HepG2 (cell line): ENCODE data around the gene CHRD. TPM values are rescaled to one million over a fixed set of nuclear protein-coding genes. Genes with fewer than 3 reads are reported as not detected.

Experiments
- ATAC-seq: fragments of 200-7000 bp; cut with Tn5 transposase; 3 replicates; pipeline ENCODE4 v1.9.1; 2020; ENCODE audit warnings: mild to moderate bottlenecking, moderate library complexity
- BruUV-seq: library from RNA; stranded (reverse); fragments of 400-500 nt; replicated peaks from 2 replicates; lab custom pipeline; 2021; lab: Mats Ljungman, UMichigan
- CTCF ChIA-PET: fragments of 300-600 bp; formaldehyde crosslinking; extraction: SDS; loops from one replicate; lab custom pipeline; 2021; ENCODE audit warnings: low total read pairs, inconsistent platforms, low intra/inter-chr PET ratio; lab: Yijun Ruan, JAX
- POLR2A ChIA-PET: fragments of 350-600 bp; sonication (Branson Sonifier 250); formaldehyde crosslinking; loops from one replicate; lab custom pipeline; 2020; ENCODE audit warnings: antibody characterized with exemption, inconsistent platforms; lab: Yijun Ruan, JAX
- DNase-seq: peaks from one replicate; pipeline ENCODE4 v3.0.0-alpha.2; 2015; ENCODE audit warnings: low spot score
- FAIRE-seq: peaks from 3 replicates; lab custom pipeline; 2011; peaks lifted over from hg19 to GRCh38; lab: Jason Lieb, UNC
- H2AFZ ChIP-seq: one replicate; pipeline ENCODE4 v1.6.1; 2011; ENCODE audit warnings: low read length, inconsistent platforms
- H3K27ac ChIP-seq: fragments of 300-600 bp; 3 replicates; pipeline ENCODE4 v1.8.0; 2011; ENCODE audit warnings: mixed run types, mild to moderate bottlenecking, mixed read lengths, low read length, inconsistent platforms; ENCODE audit not compliant: insufficient read depth; ENCODE audit errors: extremely low read length
- H3K27me3 ChIP-seq, 2 experiments: fragments of 200-600 bp in 1 of 2; 2 replicates in 1 of 2; 3 replicates in 1 of 2; pipeline versions ENCODE4 v1.6.0 to v1.8.0; 2011; ENCODE audit warnings: low read length in 2 of 2, mild to moderate bottlenecking in 2 of 2, moderate library complexity in 2 of 2, inconsistent platforms in 1 of 2; ENCODE audit not compliant: insufficient read depth in 2 of 2, control insufficient read depth in 1 of 2
- H3K36me3 ChIP-seq, 2 experiments: fragments of 200-600 bp in 1 of 2; replicated peaks in 1 of 2; 2 replicates in 1 of 2; 3 replicates in 1 of 2; pipeline versions ENCODE4 v1.5.1 to v1.8.0; 2011; ENCODE audit warnings: low read length in 2 of 2, inconsistent platforms in 1 of 2; ENCODE audit not compliant: insufficient read depth in 2 of 2, control insufficient read depth in 1 of 2
- H3K4me1 ChIP-seq: 2 replicates; pipeline ENCODE4 v1.5.1; 2012; ENCODE audit warnings: low read length, inconsistent platforms; ENCODE audit not compliant: insufficient read depth
- H3K4me2 ChIP-seq: 2 replicates; pipeline ENCODE4 v1.6.0; 2011; ENCODE audit warnings: low read depth, low read length, inconsistent platforms
- H3K4me3 ChIP-seq, 3 experiments: fragments of 200-600 bp in 1 of 3; sonication (generic), shearing (Covaris generic) in 1 of 3; replicated peaks in 1 of 3; 2 replicates each; pipeline ENCODE4 v1.5.1; 2011 to 2016; ENCODE audit warnings: low read length in 3 of 3, inconsistent platforms in 2 of 3, low read depth in 2 of 3, mild to moderate bottlenecking in 2 of 3, control low read depth in 1 of 3, mixed read lengths in 1 of 3; ENCODE audit not compliant: insufficient read depth in 1 of 3
- H3K79me2 ChIP-seq: one replicate; pipeline ENCODE4 v1.6.1; 2011; ENCODE audit warnings: low read length, inconsistent platforms; ENCODE audit not compliant: insufficient read depth
- H3K9ac ChIP-seq: 2 replicates; pipeline ENCODE4 v1.6.0; 2011; ENCODE audit warnings: mild to moderate bottlenecking, low read depth, low read length, inconsistent platforms; ENCODE audit not compliant: insufficient read depth
- H3K9me3 ChIP-seq: 2 replicates; pipeline ENCODE4 v1.5.1; 2012; ENCODE audit warnings: mild to moderate bottlenecking, low read length
- H4K20me1 ChIP-seq: 2 replicates; pipeline ENCODE4 v1.6.0; 2011; ENCODE audit warnings: inconsistent platforms, mild to moderate bottlenecking, low read length, moderate library complexity; ENCODE audit not compliant: insufficient read depth
- E2F1 ChIP-seq: sonication (generic); formaldehyde crosslinking; IDR thresholded peaks from 2 replicates; pipeline ENCODE4 v1.5.0; 2020; ENCODE audit warnings: missing genetic modification reagents
- GTF3A ChIP-seq: sonication (generic); formaldehyde crosslinking; conservative IDR thresholded peaks from 2 replicates; pipeline ENCODE4 v1.4.0; 2020; ENCODE audit warnings: mild to moderate bottlenecking, missing genetic modification reagents
- KMT2B ChIP-seq: IDR thresholded peaks from 2 replicates; pipeline ENCODE4 v1.6.1; 2016; ENCODE audit warnings: missing genetic modification reagents, missing compliant biosample characterization
- PREB ChIP-seq: sonication (generic); formaldehyde crosslinking; IDR thresholded peaks from 2 replicates; pipeline ENCODE4 v1.4.0; 2020; ENCODE audit warnings: missing genetic modification reagents
- TARDBP ChIP-seq: sonication (generic); formaldehyde crosslinking; IDR thresholded peaks from 2 replicates; pipeline ENCODE4 v1.8.0; 2022; ENCODE audit warnings: mild to moderate bottlenecking, missing genetic modification reagents
- TBL1XR1 ChIP-seq: fragments of 150-350 bp; IDR thresholded peaks from 2 replicates; pipeline ENCODE4 v1.6.1; 2014; ENCODE audit warnings: borderline replicate concordance, low read length; ENCODE audit not compliant: partially characterized antibody
- ZC3H13 ChIP-seq: sonication (generic); formaldehyde crosslinking; IDR thresholded peaks from 2 replicates; pipeline ENCODE4 v1.8.1; 2023; ENCODE audit warnings: mild to moderate bottlenecking, missing genetic modification reagents, moderate library complexity
- ZNF124 ChIP-seq: sonication (generic); formaldehyde crosslinking; IDR thresholded peaks from 2 replicates; pipeline ENCODE4 v1.4.0; 2020; ENCODE audit warnings: missing genetic modification reagents
- ZNF160 ChIP-seq: sonication (generic); formaldehyde crosslinking; IDR thresholded peaks from 2 replicates; pipeline ENCODE4 v1.8.0; 2022; ENCODE audit warnings: mild to moderate bottlenecking, inconsistent platforms, missing genetic modification reagents
- ZNF20 ChIP-seq: sonication (generic); formaldehyde crosslinking; IDR thresholded peaks from 2 replicates; pipeline ENCODE4 v1.4.0; 2020; ENCODE audit warnings: mild to moderate bottlenecking, moderate library complexity, missing genetic modification reagents
- ZNF251 ChIP-seq: sonication (generic); formaldehyde crosslinking; IDR thresholded peaks from 2 replicates; pipeline ENCODE4 v1.9.0; 2021; ENCODE audit warnings: mild to moderate bottlenecking, missing genetic modification reagents
- ZNF589 ChIP-seq: sonication (generic); formaldehyde crosslinking; conservative IDR thresholded peaks from 2 replicates; pipeline ENCODE4 v1.8.0; 2022; ENCODE audit warnings: mild to moderate bottlenecking, moderate library complexity, missing genetic modification reagents
- ZNF878 ChIP-seq: sonication (generic); formaldehyde crosslinking; IDR thresholded peaks from 2 replicates; pipeline ENCODE4 v1.8.1; 2023; ENCODE audit warnings: mild to moderate bottlenecking, missing genetic modification reagents, moderate library complexity
- WGBS: methylation state at CpG from one replicate; pipeline ENCODE4 v1.1.6; 2017; ENCODE audit warnings: low lambda C conversion rate; 5-methylcytosine and 5-hydroxymethylcytosine counted together
- in situ Hi-C: cut with HindIII; loops from 2 replicates; pipeline ENCODE4 v1.10.0; 2017; ENCODE audit warnings: low pct_unique_long_range_greater_than_20kb; ENCODE audit not compliant: extremely low pct_ligation_motif_present
- intact Hi-C: fragments of 100-400 bp; cut with micrococcal nuclease; formaldehyde crosslinking; loops from one replicate; pipeline ENCODE4 v1.10.0; 2022; ENCODE audit not compliant: unreplicated experiment
- polyA plus RNA-seq, 8 experiments: library from polyadenylated mRNA; depleted of rRNA in 3 of 8; stranded (reverse) in 7 of 8; unstranded in 1 of 8; fragments of >200 nt; fragmentation: Illumina TruSeq in 4 of 8; extraction: Trizol in 4 of 8; gene quantifications; 2 replicates each; pipeline versions ENCODE4 v1.2.1 to v1.2.3, GENCODE V29; 2011 to 2016; ENCODE audit warnings: low read depth in 4 of 8, missing spikeins in 1 of 8, mixed read lengths in 1 of 8; ENCODE audit not compliant: insufficient read depth in 1 of 8
- total RNA-seq, 5 experiments: library from RNA; depleted of rRNA; stranded (reverse); fragments of >200 nt; fragmentation: Illumina TruSeq; extraction: Trizol; gene quantifications; 2 replicates each; pipeline ENCODE4 v1.2.3, GENCODE V29; 2016; ENCODE audit warnings: low read depth in 1 of 5

CHRD gene
- total and polyA plus RNA-seq, 2 of the 13 experiments (the other 11 are each of a cell fraction or from before 2014, with no cell fraction given): 22.2 to 35.2 TPM

GRCh38 chr3:184352149-184352785, 27.6 kb upstream of the CHRD start:
- Histone ChIP-seq H3K9me3 (no peaks in the 10 kb centered on the region), H2AFZ (no peak overlapping the region), H3K36me3 (peaks cover 15 to 46% of the 10 kb centered on the region in 2 experiments; a peak in 4 of 5 replicates), H3K4me1 (peaks cover 23% of the 10 kb centered on the region), H3K9ac (no peak overlapping the region), H3K79me2 (no peaks in the 10 kb centered on the region), H3K4me2 (no peak overlapping the region), H3K27me3 (no peaks in the 10 kb centered on the region), H3K4me3 (no peak overlapping the region), H3K27ac (no peak overlapping the region), H4K20me1 (no peaks in the 10 kb centered on the region)
- ATAC-seq (no peak; the same call in 2 of the 3 replicates), DNase-seq (no peak), FAIRE-seq (no peak)
- WGBS: 95% methylated on average over 11 of the region's 15 CpGs
- POLR2A ChIA-PET: interaction anchor here (2.8 kb wide), 1 partner anchor 10 kb away, joined by 11 read pairs; the partner anchor contains the start of genes CLCN2 and POLR2H
- BruUV-seq: no TSS peak
- in situ Hi-C loops (loop anchor here (5.0 kb wide), 1 partner anchor 190 kb away; no protein-coding TSS in a partner anchor), intact Hi-C loops (no loop called here)
- CTCF ChIA-PET: no interaction called here
- TF ChIP-seq GTF3A (no peak), ZNF20 (CRISPR knock-in tag) (no peak), ZNF160 (CRISPR knock-in tag) (no peak), TBL1XR1 (no peak), ZNF589 (CRISPR knock-in tag) (no peak), ZNF124 (CRISPR knock-in tag) (no peak), E2F1 (CRISPR knock-in tag) (no peak), ZC3H13 (no peak), KMT2B (CRISPR knock-in tag) (no peak), ZNF251 (CRISPR knock-in tag) (no peak), ZNF878 (CRISPR knock-in tag) (no peak), TARDBP (CRISPR knock-in tag) (no peak), PREB (CRISPR knock-in tag) (no peak)
